Measurements from ENCODE around the gene CCIN.

CCIN gene

DNA sequence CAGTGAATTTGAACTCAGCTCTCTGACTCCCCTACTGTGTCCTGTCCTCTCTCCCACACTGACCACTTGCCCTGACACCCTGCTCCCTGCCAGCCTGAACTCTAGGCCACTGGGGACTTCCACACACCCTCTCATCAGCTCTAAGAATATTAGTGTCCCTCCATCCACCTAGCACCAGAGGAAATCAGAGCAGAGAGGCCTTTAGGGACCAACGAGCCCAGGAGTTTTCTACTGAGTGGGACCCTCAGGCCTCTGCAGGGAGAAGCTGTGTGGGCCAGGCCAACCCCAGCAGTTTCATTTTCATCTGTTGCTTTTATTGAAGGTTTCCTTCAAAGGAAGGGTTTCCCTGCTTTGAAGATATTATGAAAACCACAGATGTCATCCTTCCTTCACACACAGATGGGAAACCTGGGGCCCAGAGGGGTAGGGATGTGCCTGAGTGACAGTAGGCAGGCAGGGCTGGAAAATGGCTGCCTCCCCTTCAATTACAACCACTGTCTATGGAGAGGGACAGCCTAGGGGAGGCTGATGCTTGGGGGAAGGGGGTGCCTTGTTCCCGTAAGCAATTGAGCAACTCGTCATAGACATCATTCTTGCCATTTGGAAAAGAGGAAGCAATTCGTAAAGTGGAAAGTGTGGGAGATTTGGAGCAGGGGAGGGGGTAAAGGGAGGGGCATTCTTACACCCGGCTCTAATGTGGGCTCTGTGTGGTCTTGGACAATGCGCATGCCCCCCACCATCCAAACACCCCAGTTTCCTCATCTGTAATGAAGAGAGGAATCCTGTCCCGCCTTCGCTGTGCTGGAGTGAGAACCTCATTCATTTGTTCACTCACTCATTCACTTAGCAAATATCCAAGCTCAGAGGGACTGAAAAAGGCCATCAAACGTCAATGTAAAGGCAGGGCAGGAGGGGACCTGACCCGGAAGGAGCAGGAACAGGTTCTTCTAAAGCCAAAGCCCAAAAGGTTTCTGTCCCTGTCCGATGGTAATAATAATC is 28.8 kb upstream of the CCIN start:
- DNase-seq (ENCODE audit: low read depth, low spot score) = no peak

DNA sequence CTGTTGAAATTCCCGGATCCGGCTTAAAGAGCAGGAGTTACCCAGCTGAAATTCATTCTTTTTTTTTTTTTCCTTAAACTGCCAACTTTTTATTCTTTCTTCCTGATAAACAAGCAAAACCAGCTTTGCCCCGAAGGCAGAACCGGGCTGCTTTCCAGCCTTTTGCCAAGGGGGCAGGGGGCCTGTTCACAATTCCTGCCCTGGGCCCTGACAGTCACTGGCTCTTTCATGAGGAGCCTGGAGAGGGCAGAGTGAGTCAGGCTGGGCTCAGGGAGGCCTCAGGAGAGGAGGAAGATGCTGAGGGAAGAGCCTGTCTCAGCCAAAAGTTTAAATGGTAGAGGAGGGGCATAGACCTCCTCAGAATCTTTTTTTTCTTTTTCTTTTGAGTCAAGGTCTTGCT is 27.9 kb upstream of the CCIN start:
- DNase-seq (ENCODE audit: low read depth, low spot score) = no peak

DNA sequence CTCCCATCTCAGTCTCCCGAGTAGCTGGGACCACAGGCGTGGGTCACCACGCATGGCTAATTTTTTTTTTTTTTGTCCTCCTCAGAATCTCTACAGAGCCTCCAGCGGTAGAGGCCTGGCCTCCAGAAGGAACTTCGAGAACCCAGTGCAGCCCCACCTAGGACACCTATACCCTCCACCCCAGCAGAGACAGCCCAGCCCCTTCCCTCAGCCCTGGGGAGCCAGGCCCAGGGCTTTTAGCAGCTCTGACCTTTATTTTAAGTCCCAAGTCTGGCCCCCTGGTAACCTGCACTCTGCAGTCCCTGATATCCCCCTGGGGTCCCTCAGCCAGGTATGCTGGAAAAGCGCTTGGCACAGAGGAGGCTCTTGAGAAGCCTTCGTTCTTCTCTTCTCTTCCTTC is 27.4 kb upstream of the CCIN start:
- no peak for DNase-seq (ENCODE audit: low read depth, low spot score)

DNA sequence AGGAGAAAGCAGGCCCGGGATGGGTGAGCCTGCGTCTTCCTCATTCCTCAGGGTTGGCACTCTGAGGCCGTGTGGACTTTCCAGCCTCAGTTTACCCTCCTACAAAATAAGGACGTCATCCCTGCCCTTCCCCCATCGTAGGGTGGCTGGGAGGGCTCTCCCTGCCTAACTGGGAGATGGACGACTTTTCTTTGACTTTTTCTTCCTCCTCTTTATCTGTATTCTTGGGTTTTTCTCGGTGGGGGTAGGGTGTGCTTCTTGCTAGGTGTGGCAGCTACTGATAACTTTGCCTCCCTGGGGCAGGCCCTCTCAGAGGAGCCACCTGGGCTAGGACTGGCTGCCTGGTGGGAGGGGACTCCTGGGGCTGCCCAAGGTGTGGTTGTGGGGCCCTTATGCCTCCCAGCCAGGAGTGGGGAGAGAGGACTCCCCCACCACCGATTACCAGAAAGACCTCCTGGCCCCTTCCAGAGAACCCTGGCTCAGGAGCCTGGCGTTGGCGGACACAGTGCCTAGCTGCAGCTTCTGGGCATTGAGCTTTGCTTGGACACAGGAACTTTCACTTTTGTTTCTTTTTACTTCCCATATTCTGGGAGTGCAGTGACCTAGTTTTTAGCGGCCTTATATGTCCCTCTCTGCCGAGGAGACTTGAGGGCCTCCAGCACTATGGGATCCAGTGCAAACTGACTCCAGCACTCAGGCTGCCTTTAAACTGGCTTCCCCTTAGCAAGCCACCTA is 26.5 kb upstream of the CCIN start:
- DNase-seq (ENCODE audit: low read depth, low spot score) = no peak

DNA sequence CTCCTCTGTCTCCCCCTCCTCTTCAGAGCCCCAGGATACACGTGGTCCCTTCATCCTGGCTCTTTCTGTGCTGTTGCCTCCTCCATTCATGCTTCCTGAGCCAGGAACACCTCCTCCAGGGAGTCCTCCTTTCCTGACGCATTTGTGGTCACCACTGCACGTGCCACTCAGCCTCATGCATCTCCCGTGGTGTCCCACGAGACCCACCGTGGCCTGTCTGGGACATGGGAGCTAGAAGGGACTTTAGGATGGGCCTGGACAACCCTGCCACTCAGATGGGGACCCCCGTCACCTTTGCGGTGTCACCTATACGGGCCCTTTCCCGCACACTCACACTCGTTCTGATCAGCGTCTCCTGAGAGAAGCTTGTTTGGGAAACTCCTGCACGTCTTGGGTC is 25.9 kb upstream of the CCIN start:
- no peak for DNase-seq (ENCODE audit: low read depth, low spot score)

DNA sequence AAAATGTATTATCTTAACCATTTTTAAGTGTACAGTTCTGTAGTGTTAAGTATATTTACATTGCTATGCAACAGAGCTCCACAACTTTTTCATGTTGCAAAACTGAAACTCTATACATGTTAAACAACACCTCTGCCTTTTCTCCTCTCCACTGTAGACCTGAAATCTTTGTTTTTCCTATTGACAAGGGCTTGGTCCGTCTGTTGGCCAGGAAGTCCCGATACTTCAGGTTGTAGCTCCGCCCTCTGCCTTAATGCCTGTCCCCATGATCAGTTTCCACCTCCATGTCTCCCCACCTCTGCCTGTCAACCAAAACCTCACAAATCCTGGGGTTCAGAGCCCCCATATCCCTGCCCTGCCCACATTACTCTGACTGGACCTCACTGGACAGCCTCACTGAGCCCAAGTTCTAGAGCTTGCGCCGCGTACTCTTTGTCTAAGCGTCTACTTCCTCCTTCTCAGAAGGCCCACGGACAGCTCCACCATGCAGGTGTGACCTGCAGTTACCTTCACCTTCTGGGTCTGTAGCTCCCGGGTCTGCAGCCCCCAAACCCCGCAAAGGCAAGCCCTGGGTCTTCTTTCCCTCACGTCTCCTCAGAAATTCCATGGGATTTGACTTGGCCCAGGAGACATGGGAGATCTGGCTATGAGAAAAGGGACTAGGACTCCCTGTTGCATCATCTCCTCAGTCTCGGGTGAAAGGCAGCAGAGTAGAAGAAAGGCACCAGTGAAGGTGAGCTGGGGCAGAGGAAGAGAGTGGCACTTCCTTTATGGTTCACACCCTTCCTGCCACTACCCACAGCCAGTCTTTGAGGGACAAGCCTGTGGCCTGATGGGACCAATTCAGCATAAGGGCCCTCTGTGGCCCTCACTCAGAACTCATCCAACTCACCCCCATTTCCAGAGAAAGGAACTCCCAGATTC is 24.6 kb upstream of the CCIN start:
- DNase-seq (ENCODE audit: low read depth, low spot score) = no peak

DNA sequence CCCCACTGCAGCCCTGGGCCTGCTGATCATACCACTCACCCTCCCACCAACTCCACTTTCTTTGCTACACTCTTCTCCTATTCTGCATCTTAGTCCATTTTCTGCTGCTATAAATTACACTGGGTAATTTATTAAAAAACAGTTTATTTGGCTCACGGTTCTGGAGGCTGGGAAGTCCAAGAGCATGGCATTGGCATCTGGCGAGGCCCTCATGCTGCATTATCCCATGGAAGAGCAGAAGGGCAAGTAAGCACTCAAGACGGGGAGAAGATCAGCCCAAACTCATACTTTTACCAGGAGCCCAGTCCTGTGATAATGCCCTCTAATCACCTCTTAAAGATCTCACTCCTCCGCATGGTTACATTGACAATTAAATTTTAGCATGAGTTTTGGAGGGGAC is 23.2 kb upstream of the CCIN start:
- no peak for DNase-seq (ENCODE audit: low read depth, low spot score)

DNA sequence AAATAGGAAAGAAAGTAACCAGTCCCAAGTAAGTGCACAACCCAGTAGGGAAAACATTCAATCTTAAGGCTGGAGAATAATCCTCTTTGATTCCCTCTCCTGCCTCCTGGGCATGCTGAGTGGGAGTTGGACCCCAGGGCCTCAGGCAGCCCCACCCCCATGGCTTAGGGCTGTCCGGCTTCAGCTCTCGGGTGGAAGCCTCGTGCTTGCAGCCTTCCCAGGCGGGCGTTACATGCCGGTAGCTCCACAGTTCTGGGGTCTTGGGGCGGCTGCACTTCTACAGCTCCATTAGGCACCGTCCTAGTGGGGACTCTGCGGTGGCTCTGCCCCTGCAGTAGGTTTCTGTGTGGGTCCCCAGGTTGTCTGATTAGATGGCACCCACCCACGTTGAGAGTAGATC is 22.5 kb upstream of the CCIN start:
- no peak for DNase-seq (ENCODE audit: low read depth, low spot score)

DNA sequence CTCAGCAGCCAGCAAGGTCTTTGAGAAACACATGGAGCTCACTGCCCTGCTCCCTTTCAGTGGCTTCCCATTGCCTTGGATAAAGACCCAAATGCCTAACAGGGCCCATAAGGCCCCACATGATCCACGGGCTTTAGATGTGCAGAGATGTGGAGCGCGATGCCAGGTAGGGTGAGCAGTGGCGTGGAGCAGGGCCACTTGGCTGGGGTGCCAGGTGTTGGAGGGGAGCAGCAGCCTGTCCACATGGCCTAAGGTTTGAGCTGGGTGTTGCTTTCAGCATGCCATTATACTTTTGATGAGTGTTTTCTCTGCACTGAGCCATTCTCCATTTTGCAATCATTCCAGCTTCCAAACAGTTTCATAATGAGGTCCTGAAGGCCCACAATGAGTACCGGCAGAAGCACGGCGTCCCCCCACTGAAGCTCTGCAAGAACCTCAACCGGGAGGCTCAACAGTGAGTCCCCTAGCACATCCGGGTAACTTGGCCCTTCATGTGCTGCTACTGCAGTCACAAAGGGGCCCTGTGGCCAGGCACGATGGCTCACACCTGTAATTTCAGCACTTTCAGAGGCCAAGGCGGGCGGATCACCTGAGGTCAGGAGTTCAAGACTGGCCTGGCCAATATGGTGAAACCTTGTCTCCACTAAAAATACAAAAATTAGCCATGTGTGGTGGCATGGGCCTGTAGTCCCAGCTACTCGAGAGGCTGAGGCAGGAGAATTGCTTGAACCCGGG is 21.6 kb upstream of the CCIN start:
- DNase-seq (ENCODE audit: low read depth, low spot score) = no peak

DNA sequence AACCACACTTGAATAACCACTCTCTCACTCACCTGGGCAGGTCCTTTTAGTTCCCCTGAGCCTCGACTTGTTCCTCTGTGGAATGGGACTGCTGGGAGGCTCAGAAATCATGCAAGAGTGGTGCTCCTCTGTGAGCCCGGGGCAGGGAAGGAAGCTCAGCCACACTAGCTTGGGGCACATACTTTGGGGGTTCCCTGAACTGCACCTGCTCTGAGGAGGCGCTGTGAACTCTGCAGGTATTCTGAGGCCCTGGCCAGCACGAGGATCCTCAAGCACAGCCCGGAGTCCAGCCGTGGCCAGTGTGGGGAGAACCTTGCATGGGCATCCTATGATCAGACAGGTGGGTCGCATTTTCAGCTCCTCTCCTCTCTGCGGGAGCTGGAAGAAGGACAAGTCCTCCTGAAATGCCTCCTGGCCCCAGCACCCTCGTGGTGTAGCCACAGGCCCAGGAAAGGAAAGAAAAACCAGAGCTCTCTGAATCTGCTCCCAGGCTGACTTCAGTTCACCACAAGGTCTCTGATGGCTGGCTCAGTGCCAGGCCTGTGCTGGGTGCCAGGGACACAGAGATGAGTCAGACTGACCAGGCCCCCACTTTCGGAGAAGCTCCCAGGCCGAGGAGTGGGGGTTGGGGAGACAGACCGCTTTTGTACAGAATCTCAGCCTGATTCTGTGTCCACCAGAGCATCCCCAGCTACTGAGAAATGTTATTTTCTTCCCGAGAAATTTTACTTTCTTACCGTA is 20.7 kb upstream of the CCIN start:
- no peak for DNase-seq (ENCODE audit: low read depth, low spot score)

DNA sequence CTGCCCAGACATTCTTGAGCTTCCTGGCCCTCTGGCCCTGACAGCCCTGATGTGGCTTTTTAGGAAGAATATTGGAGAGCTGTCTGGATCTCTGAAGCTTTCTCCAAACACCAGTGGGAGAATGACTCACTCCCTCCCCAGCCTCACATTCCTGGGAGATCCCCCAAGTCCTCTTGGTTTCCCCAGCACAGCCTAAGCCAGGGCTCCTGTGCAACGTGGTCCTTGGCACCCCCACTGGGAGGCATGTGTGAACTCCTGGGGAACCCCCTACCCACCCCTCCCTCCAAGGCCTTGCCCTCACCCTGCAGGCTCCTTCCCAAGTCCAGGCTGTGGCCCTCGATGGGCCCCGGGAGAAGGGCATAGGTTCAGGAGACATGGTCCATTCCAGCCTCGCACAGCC is 20.0 kb upstream of the CCIN start:
- DNase-seq (ENCODE audit: low read depth, low spot score) = no peak

DNA sequence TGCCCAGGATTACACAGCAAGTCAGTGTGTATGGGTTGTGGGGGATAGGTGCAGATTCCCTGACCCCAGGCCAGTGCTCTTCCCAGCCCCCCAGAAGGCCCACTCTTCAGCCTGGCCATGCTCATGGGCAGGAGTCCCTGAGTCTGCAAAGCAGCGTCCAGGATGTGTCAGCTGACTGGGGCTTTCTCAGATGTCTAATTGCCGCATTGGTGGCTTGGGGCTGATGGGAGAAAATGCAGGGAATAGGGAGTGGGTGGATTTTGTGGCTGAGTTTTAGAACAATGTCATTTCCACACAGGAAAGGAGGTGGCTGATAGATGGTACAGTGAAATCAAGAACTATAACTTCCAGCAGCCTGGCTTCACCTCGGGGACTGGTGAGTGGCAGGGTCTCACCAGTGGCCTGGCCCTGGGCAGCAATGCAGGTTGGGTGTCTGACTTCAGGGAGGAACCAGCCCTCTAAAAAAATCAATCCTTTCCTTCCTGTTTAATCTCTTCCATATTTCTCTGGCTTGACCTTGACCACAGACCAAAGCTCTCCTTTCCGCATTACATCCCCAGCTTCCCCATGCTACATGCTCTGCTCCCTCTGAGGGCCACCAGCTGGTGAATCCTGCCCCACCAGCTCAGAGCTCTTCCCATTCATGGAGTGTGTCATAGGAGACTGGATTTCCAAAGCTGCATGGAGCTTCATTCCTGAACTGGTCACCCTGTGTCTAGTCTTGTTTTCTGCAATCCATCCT is 18.4 kb upstream of the CCIN start:
- no peak for DNase-seq (ENCODE audit: low read depth, low spot score)

DNA sequence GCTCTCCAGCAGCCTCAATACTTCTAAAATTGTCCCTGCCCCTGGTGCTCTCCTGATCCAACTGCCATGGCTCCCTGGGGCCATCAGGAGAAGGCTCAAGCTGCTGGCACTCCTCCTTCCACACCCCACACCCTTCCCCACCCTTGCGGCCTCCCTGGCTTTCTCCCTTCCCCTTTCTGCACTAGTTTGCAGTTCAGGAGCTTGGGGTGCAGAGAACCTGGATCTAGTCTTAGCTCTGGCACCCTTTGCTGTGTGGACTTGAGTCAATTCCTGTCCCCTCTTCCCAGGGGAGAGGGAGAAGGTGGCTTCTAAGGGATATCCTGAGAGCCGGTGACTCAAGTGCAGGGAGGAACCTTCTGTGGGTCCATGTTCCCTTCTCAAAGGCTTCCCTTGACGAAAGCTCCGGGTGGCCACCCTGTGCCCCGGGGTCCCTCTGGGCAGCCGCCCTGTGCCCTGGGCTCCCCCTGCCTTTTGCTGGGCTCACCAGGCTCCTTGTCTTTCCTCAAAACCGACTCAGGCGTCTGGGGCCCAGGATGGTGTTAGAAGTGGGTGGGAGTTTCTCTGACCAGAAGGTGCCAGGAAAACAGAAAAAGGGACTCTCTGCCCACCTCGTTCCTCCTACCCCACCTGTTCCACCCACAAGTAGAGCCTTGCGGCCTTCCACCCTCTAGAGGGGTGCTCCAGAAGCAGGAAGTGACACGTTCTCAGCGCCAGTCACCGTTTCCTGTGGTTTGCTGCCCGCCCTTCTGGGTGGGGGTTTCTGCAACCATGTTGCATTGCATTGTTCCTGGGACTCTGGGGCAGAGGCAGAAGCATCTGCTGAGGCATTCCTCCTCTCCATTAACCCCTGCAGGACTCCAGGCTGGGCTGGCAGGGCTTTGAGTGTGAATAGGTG is 17.6 kb upstream of the CCIN start:
- DNase-seq (ENCODE audit: low read depth, low spot score) = no peak

DNA sequence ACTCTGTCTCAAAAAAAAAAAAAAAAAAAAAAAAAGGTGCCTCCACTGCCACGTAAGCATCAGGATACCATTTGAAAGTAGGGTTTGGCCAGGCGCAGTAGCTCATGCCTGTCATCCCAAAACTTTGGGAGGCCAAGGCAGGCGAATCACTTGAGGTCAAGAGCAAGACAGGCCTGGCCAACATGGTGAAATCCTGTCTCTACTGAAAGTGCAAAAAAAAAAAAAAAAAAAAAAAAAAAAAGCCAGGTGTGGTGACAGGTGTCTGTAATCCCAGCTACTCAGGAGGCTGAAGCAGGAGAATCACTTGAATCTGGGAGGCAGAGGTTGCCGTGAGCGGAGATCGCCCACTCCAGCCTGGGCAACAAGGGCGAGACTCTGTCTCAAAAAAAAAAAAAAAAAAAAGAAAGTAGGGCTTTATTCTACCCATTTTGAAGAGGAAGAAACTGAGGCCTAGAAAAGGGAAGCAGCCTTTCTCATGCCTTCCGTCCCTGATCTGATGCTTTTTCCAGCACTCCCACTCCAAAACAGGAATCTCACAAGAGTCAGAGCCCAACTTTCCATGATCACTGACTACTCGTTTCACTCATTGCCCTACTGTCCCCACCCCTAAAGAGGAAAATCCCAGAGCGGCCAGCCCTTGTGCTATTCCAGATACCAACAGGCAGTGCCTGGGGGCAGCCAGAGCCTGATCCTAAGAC is 16.3 kb upstream of the CCIN start:
- no peak for DNase-seq (ENCODE audit: low read depth, low spot score)

DNA sequence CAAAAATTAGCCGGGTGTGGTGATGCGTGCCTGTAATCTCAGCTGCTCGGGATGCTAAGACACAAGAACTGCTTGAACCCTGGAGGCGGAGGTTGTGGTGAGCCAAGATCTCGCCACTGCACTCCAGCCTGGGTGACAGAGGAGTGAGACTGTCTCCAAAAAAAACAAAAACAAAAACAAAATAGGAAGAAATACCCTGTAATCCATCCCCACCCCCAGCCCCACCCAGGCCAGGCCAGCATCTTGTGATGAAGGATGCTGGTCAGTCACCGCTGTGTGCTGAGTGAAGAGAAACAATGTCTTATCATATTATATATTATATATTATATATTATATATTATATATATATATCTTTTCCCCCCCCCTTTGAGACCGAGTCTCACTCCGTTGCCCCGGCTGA is 15.4 kb upstream of the CCIN start:
- DNase-seq (ENCODE audit: low read depth, low spot score) = no peak

DNA sequence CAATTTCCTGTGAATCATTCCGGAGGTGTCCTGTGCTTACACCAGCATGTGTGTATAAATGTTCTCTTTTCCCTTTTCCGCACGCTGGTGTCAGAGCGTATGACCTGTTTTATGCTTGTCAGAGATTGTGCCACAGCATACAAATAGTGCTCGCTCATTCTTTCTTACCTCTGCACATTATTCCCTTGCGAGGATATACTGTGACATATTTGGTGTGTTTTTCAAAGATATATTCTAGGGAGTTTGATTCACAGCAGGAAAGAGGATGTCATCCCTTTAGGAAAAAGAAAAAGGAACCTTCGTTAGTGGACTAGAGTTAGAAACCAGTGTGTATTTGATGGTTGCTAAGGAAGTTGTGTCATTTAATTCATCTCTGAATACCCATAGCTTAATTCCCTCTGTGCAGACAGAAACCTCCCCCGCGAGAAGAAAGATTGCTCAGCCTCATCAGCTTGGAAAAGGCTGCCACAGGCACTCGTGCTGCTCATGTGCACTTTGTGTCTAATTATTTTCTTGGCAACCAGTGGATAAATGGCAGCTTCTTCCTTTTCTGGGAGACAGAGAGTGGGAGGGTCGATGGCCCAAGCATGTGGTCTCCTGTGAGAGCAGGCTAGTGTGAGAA is 14.7 kb upstream of the CCIN start:
- DNase-seq (ENCODE audit: low read depth, low spot score) = no peak

DNA sequence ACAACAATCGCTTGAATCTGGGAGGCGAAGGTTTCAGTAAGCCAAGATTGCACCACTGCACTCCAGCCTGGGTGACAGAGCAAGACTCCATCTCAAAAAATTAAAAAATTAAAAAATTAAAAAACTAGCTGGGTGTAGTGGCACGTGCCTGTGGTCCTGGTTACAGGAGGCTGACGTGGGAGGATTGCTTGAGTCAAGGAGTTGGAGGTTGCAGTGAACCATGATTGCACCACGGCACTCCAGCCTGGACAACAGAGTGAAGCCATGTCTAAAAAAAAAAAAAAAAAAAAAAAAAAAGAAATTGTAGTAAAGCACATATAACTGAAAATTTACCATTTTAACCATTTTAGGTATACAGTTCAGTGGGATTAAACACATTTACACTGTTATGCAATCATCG is 13.1 kb upstream of the CCIN start:
- DNase-seq (ENCODE audit: low read depth, low spot score) = no peak

DNA sequence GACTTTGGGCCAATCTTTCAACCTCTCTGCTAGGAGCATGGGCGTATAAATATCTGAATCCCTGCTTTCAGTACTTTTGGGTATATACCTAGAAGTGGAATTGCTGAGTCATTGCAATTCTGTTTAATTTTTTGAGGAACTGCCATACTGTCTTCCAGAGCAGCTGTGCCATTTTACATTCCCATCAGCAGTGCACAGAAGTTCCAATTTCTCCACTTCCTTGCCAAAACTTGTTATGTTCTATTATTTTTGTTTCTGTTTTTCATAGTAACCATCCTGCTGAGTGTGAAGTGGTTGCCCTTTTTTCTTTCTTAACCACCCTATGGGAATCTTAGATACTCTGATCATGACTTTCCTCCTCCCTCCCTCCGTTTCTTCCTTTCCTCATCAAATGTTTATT is 11.1 kb upstream of the CCIN start:
- DNase-seq (ENCODE audit: low read depth, low spot score) = no peak
